ENCODE data around the gene SYNPO.

SYNPO gene

GRCh38 chr5:150630016-150630415 is 10.4 kb upstream of the SYNPO start:
- TF ChIP-seq CTCF (conservative IDR thresholded peaks at IDR 0.05; ENCODE audit: low read depth, low read length) = no peak
- H3K4me3 ChIP-seq (IDR thresholded peaks at IDR 0.05; ENCODE audit: insufficient read depth, low read depth, low read length) = no peak overlapping the region
- H3K9ac ChIP-seq = no peak overlapping the region
- H4K20me1 ChIP-seq (ENCODE audit: insufficient read depth) = no peaks in the 10 kb centered on the region
- no peaks in the 10 kb centered on the region for H3K36me3 ChIP-seq (ENCODE audit: insufficient read depth)
- no peak overlapping the region for H2AFZ ChIP-seq (ENCODE audit: low read depth)
- no peaks in the 10 kb centered on the region for H3K27me3 ChIP-seq (ENCODE audit: insufficient read depth, low read depth)
- H3K27ac ChIP-seq = no peak overlapping the region
- H3K4me2 ChIP-seq = no peak overlapping the region
- peaks cover 12% of the 10 kb centered on the region for H3K4me1 ChIP-seq (ENCODE audit: low read depth, poor library complexity, severe bottlenecking)
- no peaks in the 10 kb centered on the region for H3K79me2 ChIP-seq (ENCODE audit: insufficient read depth, low read depth)

GRCh38 chr5:150630461-150631325 is 9.8 kb upstream of the SYNPO start:
- TF ChIP-seq CTCF (conservative IDR thresholded peaks at IDR 0.05; ENCODE audit: low read depth, low read length) = no peak
- no peak overlapping the region for H3K9ac ChIP-seq
- no peak overlapping the region for H2AFZ ChIP-seq (ENCODE audit: low read depth)
- H3K27me3 ChIP-seq (ENCODE audit: insufficient read depth, low read depth) = no peaks in the 10 kb centered on the region
- no peaks in the 10 kb centered on the region for H4K20me1 ChIP-seq (ENCODE audit: insufficient read depth)
- no peak overlapping the region for H3K4me2 ChIP-seq
- peaks cover 8% of the 10 kb centered on the region for H3K4me1 ChIP-seq (ENCODE audit: low read depth, poor library complexity, severe bottlenecking)
- H3K79me2 ChIP-seq (ENCODE audit: insufficient read depth, low read depth) = no peaks in the 10 kb centered on the region
- H3K27ac ChIP-seq = no peak overlapping the region
- H3K36me3 ChIP-seq (ENCODE audit: insufficient read depth) = no peaks in the 10 kb centered on the region
- H3K4me3 ChIP-seq (IDR thresholded peaks at IDR 0.05; ENCODE audit: insufficient read depth, low read depth, low read length) = no peak overlapping the region

- no peaks in the 10 kb centered on the region for H3K79me2 ChIP-seq (ENCODE audit: insufficient read depth, low read depth)
- H2AFZ ChIP-seq (ENCODE audit: low read depth) = no peak overlapping the region
- no peak overlapping the region for H3K9ac ChIP-seq
- H3K4me1 ChIP-seq (ENCODE audit: low read depth, poor library complexity, severe bottlenecking) = peaks cover 3% of the 10 kb centered on the region
- H3K4me3 ChIP-seq (IDR thresholded peaks at IDR 0.05; ENCODE audit: insufficient read depth, low read depth, low read length) = no peak overlapping the region
- no peak overlapping the region for H3K27ac ChIP-seq
- TF ChIP-seq CTCF (conservative IDR thresholded peaks at IDR 0.05; ENCODE audit: low read depth, low read length) = no peak
- no peaks in the 10 kb centered on the region for H3K36me3 ChIP-seq (ENCODE audit: insufficient read depth)
- no peaks in the 10 kb centered on the region for H4K20me1 ChIP-seq (ENCODE audit: insufficient read depth)
- no peak overlapping the region for H3K4me2 ChIP-seq
- no peaks in the 10 kb centered on the region for H3K27me3 ChIP-seq (ENCODE audit: insufficient read depth, low read depth)
Measured at GRCh38 chr5:150631326-150631701, 9.1 kb upstream of the SYNPO start.

- Histone ChIP-seq H3K4me3 (IDR thresholded peaks at IDR 0.05; ENCODE audit: insufficient read depth, low read depth, low read length) (no peak overlapping the region), H3K27ac (no peak overlapping the region)
Measured at GRCh38 chr5:150632305-150633160, 7.9 kb upstream of the SYNPO start.

More at GRCh38 chr5:150632305-150633160, 7.9 kb upstream of the SYNPO start:
- Histone ChIP-seq H2AFZ (ENCODE audit: low read depth) (no peak overlapping the region), H3K9ac (no peak overlapping the region), H3K27me3 (ENCODE audit: insufficient read depth, low read depth) (no peaks in the 10 kb centered on the region), H3K79me2 (ENCODE audit: insufficient read depth, low read depth) (no peaks in the 10 kb centered on the region), H3K4me2 (no peak overlapping the region), H3K36me3 (ENCODE audit: insufficient read depth) (no peaks in the 10 kb centered on the region), H4K20me1 (ENCODE audit: insufficient read depth) (no peaks in the 10 kb centered on the region), H3K4me1 (ENCODE audit: low read depth, poor library complexity, severe bottlenecking) (no peaks in the 10 kb centered on the region)
- no peak for TF ChIP-seq CTCF (conservative IDR thresholded peaks at IDR 0.05; ENCODE audit: low read depth, low read length)

All from KMS-11 (cell line).